NCI-H526 treated with DMSO at 0.1 percent for 48 hours (cell line): ENCODE results near the gene MAPK8.

Experiments used
- DNase-seq: peaks from one replicate; lab custom pipeline; 2025; lab: John Stamatoyannopoulos, UW

MAPK8 gene

DNA sequence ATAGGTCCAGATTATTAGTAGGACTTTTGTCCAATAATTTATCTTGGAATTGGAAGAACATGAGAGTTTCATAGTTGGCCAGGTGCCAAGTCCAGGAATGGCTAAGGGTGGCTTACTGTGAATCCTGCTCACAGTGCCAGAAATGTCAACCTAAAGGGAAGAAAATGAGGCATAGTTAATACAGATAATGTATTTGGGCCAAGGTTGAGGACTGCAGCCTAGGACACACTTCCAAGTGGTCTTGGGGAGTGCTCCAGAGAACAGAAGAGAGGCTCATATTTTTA, 78.2 kb downstream of the MAPK8 start:
- no peak for DNase-seq

DNA sequence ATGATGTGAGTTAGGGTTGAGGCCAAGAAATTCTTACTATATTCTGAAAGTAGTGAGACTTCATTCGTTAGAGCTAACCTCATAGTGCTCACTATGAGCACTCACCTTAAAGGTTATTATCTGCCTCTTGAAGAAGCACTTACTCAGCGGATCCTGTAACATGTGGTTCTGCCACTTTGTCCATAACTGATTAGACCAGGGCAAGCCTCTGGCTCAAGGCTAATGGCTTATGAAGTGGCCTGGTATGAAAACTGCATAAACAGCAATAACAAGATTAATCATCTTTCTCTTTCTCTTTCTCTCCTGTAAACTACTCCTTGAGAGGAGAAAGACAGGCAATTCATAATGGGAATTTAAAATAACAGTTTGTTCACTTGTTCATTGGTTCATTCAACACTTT, 82.8 kb downstream of the MAPK8 start:
- DNase-seq: no peak

- no peak for DNase-seq
These were observed 83.5 kb downstream of the MAPK8 start for GRCh38 chr10:48389846-48390557.

- DNase-seq: no peak
These were observed 84.0 kb downstream of the MAPK8 start for GRCh38 chr10:48390558-48390871.

- DNase-seq: no peak
These were observed 84.7 kb downstream of the MAPK8 start for GRCh38 chr10:48390933-48391845.

- no peak for DNase-seq
These were observed 85.5 kb downstream of the MAPK8 start for GRCh38 chr10:48391994-48392393.

DNA sequence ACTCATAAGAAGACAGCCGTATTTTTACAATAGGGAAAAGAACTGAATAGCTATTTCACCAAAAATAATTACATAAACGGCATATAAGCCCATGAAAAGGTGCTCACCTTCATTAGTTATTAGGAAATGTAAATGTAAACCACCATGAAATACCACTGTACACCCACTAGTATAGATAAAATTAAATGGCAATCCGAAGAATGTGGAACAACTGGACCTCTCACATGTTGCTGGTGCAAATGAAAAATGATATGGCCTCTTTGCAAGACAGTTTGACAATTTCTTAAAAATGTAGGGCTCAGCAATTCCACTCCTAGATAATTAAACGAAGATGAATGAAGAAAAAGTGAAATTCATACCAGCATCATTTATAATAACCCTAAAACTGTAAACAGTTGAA, 91.8 kb downstream of the MAPK8 start:
- DNase-seq: no peak

DNA sequence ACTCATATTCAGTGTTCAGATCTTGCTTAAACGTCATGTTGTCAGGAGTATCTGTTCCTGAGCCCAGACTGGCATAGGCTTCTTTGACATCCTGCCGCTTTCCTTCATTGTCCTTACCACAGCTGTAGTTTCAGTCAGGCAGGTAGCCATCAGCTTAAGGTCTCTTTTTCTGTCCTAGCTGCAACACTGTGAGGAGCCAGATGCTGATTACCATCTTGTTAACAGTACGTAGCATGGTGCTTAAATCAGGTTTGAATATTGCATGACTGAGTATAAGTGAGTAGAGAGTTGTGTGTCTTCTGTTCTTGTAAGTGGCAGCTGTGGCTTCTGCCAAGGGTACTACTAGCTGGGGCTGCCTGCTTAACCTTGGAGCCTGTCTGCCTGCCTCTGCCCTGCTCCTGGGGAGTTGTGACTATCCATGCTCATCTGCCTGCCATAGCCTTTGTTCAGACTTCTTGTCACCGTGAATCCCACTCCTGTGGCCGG, 92.6 kb downstream of the MAPK8 start:
- DNase-seq: no peak

GRCh38 chr10:48399551-48399950, 93.1 kb downstream of the MAPK8 start:
- no peak for DNase-seq

DNA sequence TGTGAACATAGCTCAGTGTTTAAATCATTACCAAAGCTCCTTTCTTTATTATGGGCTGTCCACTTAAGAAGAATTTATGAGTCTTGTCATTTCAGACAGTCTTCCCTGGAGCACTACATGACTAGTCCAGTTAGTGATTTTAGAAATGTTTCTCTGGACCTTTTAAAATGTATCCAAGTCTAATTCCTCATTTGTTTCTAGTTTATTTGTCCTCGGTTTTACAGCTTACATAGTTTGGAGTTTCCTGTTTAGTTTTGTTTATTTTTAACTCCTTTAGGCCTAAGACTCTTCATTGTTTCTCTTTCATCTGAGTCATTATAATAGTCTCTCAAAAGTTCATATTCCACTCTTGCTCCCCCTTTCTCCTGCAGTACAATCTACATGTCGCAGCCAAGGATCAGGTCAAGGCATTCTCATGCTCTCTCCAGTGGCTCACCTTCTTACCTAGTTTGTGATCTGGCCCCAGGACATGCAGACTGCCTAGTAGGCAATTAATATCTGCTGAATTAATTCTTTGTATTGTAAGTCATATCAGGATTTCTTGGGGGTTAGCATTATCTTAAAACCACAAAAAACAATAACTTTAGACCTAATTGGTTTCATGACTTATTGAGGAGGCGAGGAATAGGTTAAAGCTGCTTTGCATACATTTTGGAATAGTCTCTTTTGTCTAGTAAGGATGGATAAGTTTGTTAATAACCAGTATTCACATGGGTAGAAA, 93.8 kb downstream of the MAPK8 start:
- DNase-seq: no peak

DNA sequence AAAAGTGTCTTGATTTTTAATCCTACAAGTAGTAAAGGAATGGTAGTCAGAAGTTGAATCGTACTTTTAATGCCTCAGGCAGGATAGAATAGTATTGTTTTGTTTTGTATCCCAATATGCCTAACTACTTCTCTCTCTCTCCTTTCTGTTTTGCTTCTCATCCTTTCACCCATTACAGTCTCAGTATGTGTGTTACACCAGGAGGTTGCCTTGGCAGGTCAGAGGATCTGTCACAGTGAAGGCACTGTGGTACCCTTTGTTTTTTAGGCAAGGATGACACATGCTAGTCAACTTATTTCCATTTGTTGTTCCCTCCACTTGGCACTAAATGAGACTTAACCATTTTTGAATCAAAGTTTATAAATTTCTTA, 94.4 kb downstream of the MAPK8 start:
- no peak for DNase-seq

GRCh38 chr10:48404646-48405045, 98.2 kb downstream of the MAPK8 start:
- no peak for DNase-seq

GRCh38 chr10:48406204-48406603, 99.7 kb downstream of the MAPK8 start:
- DNase-seq: no peak

DNA sequence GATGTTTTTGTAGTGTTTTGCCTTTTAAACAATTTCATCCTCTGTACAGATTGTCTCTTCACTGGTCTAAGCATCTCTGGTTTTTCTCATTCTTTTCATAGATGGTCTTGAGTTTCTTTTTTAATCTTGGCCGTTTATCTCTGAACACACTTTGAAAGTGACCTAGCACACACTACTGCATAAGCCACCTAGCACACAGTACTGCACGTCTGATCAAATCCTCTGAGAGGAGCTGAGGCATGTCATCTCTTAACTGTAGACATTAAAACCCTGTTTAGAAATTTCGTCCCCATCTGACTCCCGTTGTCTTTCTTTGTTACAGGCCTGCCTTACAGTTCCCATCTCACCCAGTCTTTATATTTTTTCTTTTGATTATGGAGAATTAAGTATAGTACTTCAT, 100.2 kb downstream of the MAPK8 start:
- no peak for DNase-seq

- DNase-seq: no peak
These were observed 104.0 kb downstream of the MAPK8 start for GRCh38 chr10:48410503-48410902.

GRCh38 chr10:48411510-48411909, 105.0 kb downstream of the MAPK8 start:
- DNase-seq: no peak

DNA sequence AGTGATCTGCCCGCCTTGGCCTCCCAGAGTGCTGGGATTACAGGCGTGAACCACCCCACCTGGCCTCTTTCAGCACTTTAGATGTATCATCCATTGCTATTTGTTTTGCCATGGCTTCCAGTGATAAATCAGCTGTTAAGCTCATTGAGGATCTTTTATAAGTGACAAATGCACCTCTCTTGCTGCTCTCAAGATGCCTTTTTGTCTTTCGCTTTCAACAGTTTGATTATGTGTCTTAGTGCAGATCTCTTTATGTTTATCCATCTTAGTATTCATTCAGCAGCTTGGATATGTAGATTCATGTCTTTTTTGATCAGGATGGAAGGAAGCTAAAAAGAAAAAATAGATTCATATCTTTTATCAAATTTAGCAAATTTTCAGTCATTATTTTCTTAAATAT, 105.6 kb downstream of the MAPK8 start:
- DNase-seq: no peak

GRCh38 chr10:48412933-48413332, 106.5 kb downstream of the MAPK8 start:
- DNase-seq: no peak

DNA sequence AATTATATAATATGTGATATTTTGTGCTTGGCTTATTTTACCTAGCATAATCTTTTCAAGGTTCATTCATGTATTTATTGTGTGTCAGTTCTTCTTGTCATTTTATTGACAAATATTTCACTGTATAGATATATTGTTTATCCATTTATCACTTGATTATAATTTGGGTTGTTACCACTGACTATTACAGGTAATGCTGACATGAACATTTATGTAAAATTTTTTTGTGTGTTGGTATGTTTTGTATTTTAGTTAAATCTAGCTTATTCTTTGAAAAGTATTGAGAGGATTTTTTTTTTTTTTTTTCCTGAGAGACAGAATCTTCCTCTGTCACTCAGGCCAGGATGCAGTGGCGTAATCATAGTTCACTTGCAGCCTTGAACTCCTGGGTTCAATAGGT, 107.7 kb downstream of the MAPK8 start:
- no peak for DNase-seq

GRCh38 chr10:48414778-48415177, 108.3 kb downstream of the MAPK8 start:
- DNase-seq: no peak

- no peak for DNase-seq
These were observed 110.2 kb downstream of the MAPK8 start for GRCh38 chr10:48416584-48417232.

- no peak for DNase-seq
These were observed 110.9 kb downstream of the MAPK8 start for GRCh38 chr10:48417374-48417773.
